GM12878 (cell line): Measurements from ENCODE around the gene ZNF3. TPM values are rescaled to one million over a fixed set of nuclear protein-coding genes. Genes with fewer than 3 reads are reported as not detected.

ENCODE experiments used
- CHD4 ChIP-seq: fragments of 200-600 bp; sonication (generic); IDR thresholded peaks from 2 replicates; pipeline ENCODE4 v1.6.1; 2016; ENCODE audit warnings: mild to moderate bottlenecking
- ETV6 ChIP-seq, 2 experiments: fragments of 450-650 bp in 1 of 2; IDR thresholded peaks in 1 of 2; conservative IDR thresholded peaks in 1 of 2; 2 replicates each; pipeline ENCODE4 v1.6.1; 2014; ENCODE audit warnings: antibody characterized with exemption in 1 of 2, borderline replicate concordance in 1 of 2, low read depth in 1 of 2, mild to moderate bottlenecking in 1 of 2, moderate library complexity in 1 of 2
- FOXK2 ChIP-seq: fragments of 450-650 bp; IDR thresholded peaks from 2 replicates; pipeline ENCODE4 v1.6.1; 2017; ENCODE audit warnings: mild to moderate bottlenecking, moderate library complexity
- IKZF2 ChIP-seq, 2 experiments: fragments of 450-650 bp; IDR thresholded peaks; 2 replicates each; pipeline ENCODE4 v1.6.1; 2017; ENCODE audit warnings: mild to moderate bottlenecking in 2 of 2, moderate library complexity in 2 of 2
- LARP7 ChIP-seq: fragments of 450-650 bp; IDR thresholded peaks from 2 replicates; pipeline ENCODE4 v1.6.1; 2017; ENCODE audit warnings: mild to moderate bottlenecking
- NRF1 ChIP-seq: conservative IDR thresholded peaks from 2 replicates; pipeline ENCODE4 v1.6.1; 2011; ENCODE audit warnings: mild to moderate bottlenecking, low read depth, low read length, improper control_type of control experiment
- RAD21 ChIP-seq: IDR thresholded peaks from 2 replicates; pipeline ENCODE4 v1.6.1; 2011; ENCODE audit warnings: mild to moderate bottlenecking, low read depth, low read length, moderate library complexity; ENCODE audit not compliant: insufficient read depth
- RB1 ChIP-seq: fragments of 450-650 bp; formaldehyde crosslinking; IDR thresholded peaks from 2 replicates; pipeline ENCODE4 v1.6.1; 2017; ENCODE audit warnings: mild to moderate bottlenecking, borderline replicate concordance
- RELA ChIP-seq: fragments of 450-650 bp; IDR thresholded peaks from 2 replicates; pipeline ENCODE4 v1.8.0; 2014; ENCODE audit warnings: borderline replicate concordance; ENCODE audit not compliant: partially characterized antibody
- SIX5 ChIP-seq: IDR thresholded peaks from 2 replicates; pipeline ENCODE4 v1.6.1; 2011; ENCODE audit warnings: mild to moderate bottlenecking, low read depth, low read length, moderate library complexity; ENCODE audit not compliant: severe bottlenecking
- SMARCA5 ChIP-seq: fragments of 450-650 bp; IDR thresholded peaks from 2 replicates; pipeline ENCODE4 v1.6.1; 2017; ENCODE audit warnings: mild to moderate bottlenecking
- SP1 ChIP-seq: IDR thresholded peaks from one replicate; pipeline ENCODE4 v1.6.1; 2011; ENCODE audit warnings: low read depth, low read length
- TCF7 ChIP-seq: IDR thresholded peaks from 2 replicates; pipeline ENCODE4 v1.6.1; 2014; ENCODE audit warnings: antibody characterized with exemption, borderline replicate concordance
- polyA plus RNA-seq, 11 experiments: library from polyadenylated mRNA; depleted of rRNA in 4 of 11; unstranded in 6 of 11; stranded (reverse) in 5 of 11; fragments of >200 nt; fragmentation: Nextera tagmentation in 4 of 11; fragmentation: Illumina TruSeq in 1 of 11; extraction: Ambion mirVana in 4 of 11; extraction: Trizol in 1 of 11; gene quantifications; 1 replicate in 1 of 11; 2 replicates in 10 of 11; pipeline versions ENCODE4 v1.2.1 to v1.2.3, GENCODE V29; 2011 to 2016; ENCODE audit warnings: inconsistent platforms in 2 of 11, missing spikeins in 2 of 11, low read depth in 1 of 11
- total RNA-seq, 4 experiments: library from RNA; depleted of rRNA in 3 of 4; stranded (reverse); fragments of >200 nt in 3 of 4; fragmentation: Illumina TruSeq in 1 of 4; extraction: Trizol in 1 of 4; gene quantifications; 2 replicates each; pipeline versions ENCODE4 v1.2.1 to v1.2.3, GENCODE V29; 2013 to 2021
- TF ChIP-seq, protein P1 (sequence below): fragments of 450-650 bp; formaldehyde crosslinking; IDR thresholded peaks from 2 replicates; pipeline ENCODE4 v1.4.0; 2020; ENCODE audit warnings: mild to moderate bottlenecking, moderate library complexity
- TF ChIP-seq, protein P2 (sequence below): IDR thresholded peaks from 2 replicates; pipeline ENCODE4 v1.6.1; 2011; ENCODE audit warnings: borderline replicate concordance, low read depth, mild to moderate bottlenecking, moderate library complexity, low read length; ENCODE audit not compliant: insufficient read depth, poor library complexity, severe bottlenecking
- TF ChIP-seq, protein P3 (sequence below): fragments of 450-650 bp; conservative IDR thresholded peaks from 2 replicates; pipeline ENCODE4 v1.6.1; 2017; ENCODE audit warnings: mild to moderate bottlenecking, moderate library complexity
- TF ChIP-seq, protein P4 (sequence below): IDR thresholded peaks from 2 replicates; pipeline ENCODE4 v1.6.1; 2012; ENCODE audit warnings: low read depth, low read length, improper control_type of control experiment
- TF ChIP-seq, protein P5 (sequence below): fragments of 450-650 bp; IDR thresholded peaks from 2 replicates; pipeline ENCODE4 v1.6.1; 2017; ENCODE audit warnings: mild to moderate bottlenecking

Gene ZNF3
- total and polyA plus RNA-seq, 10 of the 15 experiments (the other 5 are each of a cell fraction or from before 2014, with no cell fraction given): 17.2 to 37.4 (median 29.4) TPM

DNA sequence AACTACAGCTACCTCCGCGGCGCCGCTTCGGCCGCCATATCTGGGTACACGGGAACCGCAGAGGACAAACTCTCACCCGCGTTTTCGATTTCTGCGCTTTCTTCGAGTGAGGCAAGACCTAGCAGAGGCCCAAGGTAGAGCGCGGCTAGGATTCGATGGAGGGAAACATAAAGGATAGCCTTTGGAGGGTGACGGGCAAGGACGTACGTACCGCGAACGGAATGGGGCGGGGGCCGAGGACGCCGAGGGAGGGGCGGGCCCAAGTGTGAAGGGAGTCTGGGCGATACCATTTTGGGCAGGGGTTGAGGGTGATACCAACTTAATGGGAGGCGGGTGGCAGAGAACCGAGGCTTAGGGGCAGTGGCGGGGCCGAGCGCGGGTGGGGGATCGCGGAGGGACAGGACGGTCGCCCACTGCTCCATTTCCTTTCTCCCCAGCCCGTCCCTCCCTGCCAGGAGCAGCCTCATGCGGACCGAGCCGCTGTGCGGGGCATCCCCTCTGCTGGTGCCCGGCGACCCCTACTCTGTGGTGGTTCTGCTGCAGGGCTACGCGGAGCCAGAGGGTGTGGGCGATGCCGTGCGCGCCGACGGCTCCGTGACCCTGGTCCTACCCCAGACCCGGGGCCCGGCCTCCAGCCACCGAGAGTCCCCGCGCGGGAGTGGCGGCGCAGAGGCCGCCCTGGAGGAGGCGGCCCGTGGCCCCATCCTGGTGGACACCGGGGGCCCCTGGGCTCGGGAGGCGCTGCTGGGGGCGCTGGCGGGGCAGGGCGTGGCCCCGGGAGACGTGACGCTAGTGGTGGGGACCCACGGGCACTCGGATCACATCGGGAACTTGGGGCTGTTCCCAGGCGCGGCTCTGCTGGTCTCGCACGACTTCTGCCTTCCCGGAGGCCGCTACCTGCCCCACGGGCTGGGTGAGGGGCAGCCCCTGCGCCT lies 45.7 kb upstream of the ZNF3 start, which contains the start of gene MBLAC1 (continued):
- peak; percentile 97 for TF ChIP-seq FOXK2
- TF ChIP-seq CHD4: no peak
- TF ChIP-seq IKZF2 (IDR thresholded peaks at IDR 0.05): peak in 1 of 2 experiments; percentile 29; a peak in 1 of 4 replicates
- no peak for TF ChIP-seq TCF7
- no peak for TF ChIP-seq ETV6 (conservative IDR thresholded peaks at IDR 0.05 in 1 of 2, IDR thresholded peaks at IDR 0.05 in 1 of 2; ENCODE audit: borderline replicate concordance in 1 of 2, low read depth in 1 of 2)
- TF ChIP-seq RAD21: no peak
- peak; percentile 75 for TF ChIP-seq SMARCA5
- no peak for TF ChIP-seq SP1
- TF ChIP-seq, protein P1, sequence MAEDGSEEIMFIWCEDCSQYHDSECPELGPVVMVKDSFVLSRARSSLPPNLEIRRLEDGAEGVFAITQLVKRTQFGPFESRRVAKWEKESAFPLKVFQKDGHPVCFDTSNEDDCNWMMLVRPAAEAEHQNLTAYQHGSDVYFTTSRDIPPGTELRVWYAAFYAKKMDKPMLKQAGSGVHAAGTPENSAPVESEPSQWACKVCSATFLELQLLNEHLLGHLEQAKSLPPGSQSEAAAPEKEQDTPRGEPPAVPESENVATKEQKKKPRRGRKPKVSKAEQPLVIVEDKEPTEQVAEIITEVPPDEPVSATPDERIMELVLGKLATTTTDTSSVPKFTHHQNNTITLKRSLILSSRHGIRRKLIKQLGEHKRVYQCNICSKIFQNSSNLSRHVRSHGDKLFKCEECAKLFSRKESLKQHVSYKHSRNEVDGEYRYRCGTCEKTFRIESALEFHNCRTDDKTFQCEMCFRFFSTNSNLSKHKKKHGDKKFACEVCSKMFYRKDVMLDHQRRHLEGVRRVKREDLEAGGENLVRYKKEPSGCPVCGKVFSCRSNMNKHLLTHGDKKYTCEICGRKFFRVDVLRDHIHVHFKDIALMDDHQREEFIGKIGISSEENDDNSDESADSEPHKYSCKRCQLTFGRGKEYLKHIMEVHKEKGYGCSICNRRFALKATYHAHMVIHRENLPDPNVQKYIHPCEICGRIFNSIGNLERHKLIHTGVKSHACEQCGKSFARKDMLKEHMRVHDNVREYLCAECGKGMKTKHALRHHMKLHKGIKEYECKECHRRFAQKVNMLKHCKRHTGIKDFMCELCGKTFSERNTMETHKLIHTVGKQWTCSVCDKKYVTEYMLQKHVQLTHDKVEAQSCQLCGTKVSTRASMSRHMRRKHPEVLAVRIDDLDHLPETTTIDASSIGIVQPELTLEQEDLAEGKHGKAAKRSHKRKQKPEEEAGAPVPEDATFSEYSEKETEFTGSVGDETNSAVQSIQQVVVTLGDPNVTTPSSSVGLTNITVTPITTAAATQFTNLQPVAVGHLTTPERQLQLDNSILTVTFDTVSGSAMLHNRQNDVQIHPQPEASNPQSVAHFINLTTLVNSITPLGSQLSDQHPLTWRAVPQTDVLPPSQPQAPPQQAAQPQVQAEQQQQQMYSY (CRISPR knock-in tag): no peak
- TF ChIP-seq RELA: no peak
- TF ChIP-seq NRF1: no peak
- TF ChIP-seq SIX5: peak; percentile 54
- TF ChIP-seq, protein P2, sequence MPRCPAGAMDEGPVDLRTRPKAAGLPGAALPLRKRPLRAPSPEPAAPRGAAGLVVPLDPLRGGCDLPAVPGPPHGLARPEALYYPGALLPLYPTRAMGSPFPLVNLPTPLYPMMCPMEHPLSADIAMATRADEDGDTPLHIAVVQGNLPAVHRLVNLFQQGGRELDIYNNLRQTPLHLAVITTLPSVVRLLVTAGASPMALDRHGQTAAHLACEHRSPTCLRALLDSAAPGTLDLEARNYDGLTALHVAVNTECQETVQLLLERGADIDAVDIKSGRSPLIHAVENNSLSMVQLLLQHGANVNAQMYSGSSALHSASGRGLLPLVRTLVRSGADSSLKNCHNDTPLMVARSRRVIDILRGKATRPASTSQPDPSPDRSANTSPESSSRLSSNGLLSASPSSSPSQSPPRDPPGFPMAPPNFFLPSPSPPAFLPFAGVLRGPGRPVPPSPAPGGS: no peak
- TF ChIP-seq, protein P3, sequence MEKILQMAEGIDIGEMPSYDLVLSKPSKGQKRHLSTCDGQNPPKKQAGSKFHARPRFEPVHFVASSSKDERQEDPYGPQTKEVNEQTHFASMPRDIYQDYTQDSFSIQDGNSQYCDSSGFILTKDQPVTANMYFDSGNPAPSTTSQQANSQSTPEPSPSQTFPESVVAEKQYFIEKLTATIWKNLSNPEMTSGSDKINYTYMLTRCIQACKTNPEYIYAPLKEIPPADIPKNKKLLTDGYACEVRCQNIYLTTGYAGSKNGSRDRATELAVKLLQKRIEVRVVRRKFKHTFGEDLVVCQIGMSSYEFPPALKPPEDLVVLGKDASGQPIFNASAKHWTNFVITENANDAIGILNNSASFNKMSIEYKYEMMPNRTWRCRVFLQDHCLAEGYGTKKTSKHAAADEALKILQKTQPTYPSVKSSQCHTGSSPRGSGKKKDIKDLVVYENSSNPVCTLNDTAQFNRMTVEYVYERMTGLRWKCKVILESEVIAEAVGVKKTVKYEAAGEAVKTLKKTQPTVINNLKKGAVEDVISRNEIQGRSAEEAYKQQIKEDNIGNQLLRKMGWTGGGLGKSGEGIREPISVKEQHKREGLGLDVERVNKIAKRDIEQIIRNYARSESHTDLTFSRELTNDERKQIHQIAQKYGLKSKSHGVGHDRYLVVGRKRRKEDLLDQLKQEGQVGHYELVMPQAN: peak; percentile 52; the same call in 1 of the 2 replicates
- TF ChIP-seq LARP7: peak; percentile 89
- TF ChIP-seq, protein P4, sequence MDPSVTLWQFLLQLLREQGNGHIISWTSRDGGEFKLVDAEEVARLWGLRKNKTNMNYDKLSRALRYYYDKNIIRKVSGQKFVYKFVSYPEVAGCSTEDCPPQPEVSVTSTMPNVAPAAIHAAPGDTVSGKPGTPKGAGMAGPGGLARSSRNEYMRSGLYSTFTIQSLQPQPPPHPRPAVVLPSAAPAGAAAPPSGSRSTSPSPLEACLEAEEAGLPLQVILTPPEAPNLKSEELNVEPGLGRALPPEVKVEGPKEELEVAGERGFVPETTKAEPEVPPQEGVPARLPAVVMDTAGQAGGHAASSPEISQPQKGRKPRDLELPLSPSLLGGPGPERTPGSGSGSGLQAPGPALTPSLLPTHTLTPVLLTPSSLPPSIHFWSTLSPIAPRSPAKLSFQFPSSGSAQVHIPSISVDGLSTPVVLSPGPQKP: no peak
- no peak for TF ChIP-seq RB1
- TF ChIP-seq, protein P5, sequence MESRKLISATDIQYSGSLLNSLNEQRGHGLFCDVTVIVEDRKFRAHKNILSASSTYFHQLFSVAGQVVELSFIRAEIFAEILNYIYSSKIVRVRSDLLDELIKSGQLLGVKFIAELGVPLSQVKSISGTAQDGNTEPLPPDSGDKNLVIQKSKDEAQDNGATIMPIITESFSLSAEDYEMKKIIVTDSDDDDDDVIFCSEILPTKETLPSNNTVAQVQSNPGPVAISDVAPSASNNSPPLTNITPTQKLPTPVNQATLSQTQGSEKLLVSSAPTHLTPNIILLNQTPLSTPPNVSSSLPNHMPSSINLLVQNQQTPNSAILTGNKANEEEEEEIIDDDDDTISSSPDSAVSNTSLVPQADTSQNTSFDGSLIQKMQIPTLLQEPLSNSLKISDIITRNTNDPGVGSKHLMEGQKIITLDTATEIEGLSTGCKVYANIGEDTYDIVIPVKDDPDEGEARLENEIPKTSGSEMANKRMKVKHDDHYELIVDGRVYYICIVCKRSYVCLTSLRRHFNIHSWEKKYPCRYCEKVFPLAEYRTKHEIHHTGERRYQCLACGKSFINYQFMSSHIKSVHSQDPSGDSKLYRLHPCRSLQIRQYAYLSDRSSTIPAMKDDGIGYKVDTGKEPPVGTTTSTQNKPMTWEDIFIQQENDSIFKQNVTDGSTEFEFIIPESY: no peak
